Activated T-helper 1 cell treated with Interleukin-2 at 50 U/mL for 16 hours (primary cell): ENCODE results near the gene NDUFAF4.
"Not testable (repeated sequence)": the region's sequence is repeated elsewhere in the genome, so short reads cannot be mapped to it uniquely, and the experiment has no call there.

Source experiments
- DNase-seq: peaks from one replicate; pipeline ENCODE4 v3.0.0-alpha.2; 2020; ENCODE audit warnings: low read depth

NDUFAF4 gene

GRCh38 chr6:96899019-96899418 lies 1.3 kb upstream of the NDUFAF4 start:
- DNase-seq = no peak

GRCh38 chr6:96898241-96898851 lies 655 bp upstream of the NDUFAF4 start:
- DNase-seq = no peak

GRCh38 chr6:96889146-96889545 lies 8.5 kb downstream of the NDUFAF4 start:
- DNase-seq = no peak

GRCh38 chr6:96888745-96889144 lies 8.9 kb downstream of the NDUFAF4 start:
- DNase-seq = no peak

- DNase-seq = no peak
Measured at GRCh38 chr6:96886519-96886918, 11.2 kb downstream of the NDUFAF4 start.

- not testable (repeated sequence) for DNase-seq
Measured at GRCh38 chr6:96885187-96885631, 12.5 kb downstream of the NDUFAF4 start.

- DNase-seq = no peak
Measured at GRCh38 chr6:96878143-96878542, 19.5 kb downstream of the NDUFAF4 start.

- DNase-seq = no peak
Measured at GRCh38 chr6:96876886-96877545, 20.7 kb downstream of the NDUFAF4 start.

- no peak for DNase-seq
Measured at GRCh38 chr6:96872976-96873375, 24.7 kb downstream of the NDUFAF4 start.

- DNase-seq = no peak
Measured at GRCh38 chr6:96865055-96865405, 32.7 kb downstream of the NDUFAF4 start.

GRCh38 chr6:96864216-96865054 lies 33.3 kb downstream of the NDUFAF4 start:
- DNase-seq = no peak

- DNase-seq = no peak
Measured at GRCh38 chr6:96862560-96862959, 35.1 kb downstream of the NDUFAF4 start.

- no peak for DNase-seq
Measured at GRCh38 chr6:96861588-96861987, 36.1 kb downstream of the NDUFAF4 start.

- DNase-seq = no peak
Measured at GRCh38 chr6:96856856-96857255, 40.8 kb downstream of the NDUFAF4 start.

- DNase-seq = no peak
Measured at GRCh38 chr6:96853083-96853482, 44.6 kb downstream of the NDUFAF4 start.

- no peak for DNase-seq
Measured at GRCh38 chr6:96852605-96853004, 45.1 kb downstream of the NDUFAF4 start.

- no peak for DNase-seq
Measured at GRCh38 chr6:96851858-96852257, 45.8 kb downstream of the NDUFAF4 start.

GRCh38 chr6:96849615-96850014 lies 48.1 kb downstream of the NDUFAF4 start:
- DNase-seq = no peak

GRCh38 chr6:96844530-96844929 lies 53.2 kb downstream of the NDUFAF4 start:
- no peak for DNase-seq

GRCh38 chr6:96841345-96841744 lies 56.3 kb downstream of the NDUFAF4 start:
- no peak for DNase-seq
